Endodermal cell (in vitro differentiated cells): ENCODE measurements around the gene YBX1. TPM values are rescaled to one million over a fixed set of nuclear protein-coding genes. Genes with fewer than 3 reads are reported as not detected.
"Not testable (repeated sequence)": the region's sequence is repeated elsewhere in the genome, so short reads cannot be mapped to it uniquely, and the experiment has no call there.

Source experiments
- DNase-seq: peaks from one replicate; pipeline ENCODE4 v3.0.0-alpha.2; 2017
- H3K27ac ChIP-seq: 2 replicates; pipeline ENCODE4 v1.5.1; 2013; ENCODE audit warnings: mild to moderate bottlenecking, low read depth, low read length, moderate library complexity
- H3K27me3 ChIP-seq: 2 replicates; pipeline ENCODE4 v1.6.1; 2013; ENCODE audit warnings: mild to moderate bottlenecking, low read length, moderate library complexity; ENCODE audit not compliant: insufficient read depth, control insufficient read depth, poor library complexity, severe bottlenecking
- H3K36me3 ChIP-seq: 2 replicates; pipeline ENCODE4 v1.7.0; 2013; ENCODE audit warnings: mild to moderate bottlenecking, low read length, moderate library complexity; ENCODE audit not compliant: control insufficient read depth, insufficient read depth
- H3K4me1 ChIP-seq: one replicate; pipeline ENCODE4 v1.7.0; 2013; ENCODE audit warnings: low read length; ENCODE audit not compliant: control insufficient read depth, insufficient read depth
- H3K4me3 ChIP-seq: 2 replicates; pipeline ENCODE4 v1.5.1; 2013; ENCODE audit warnings: mild to moderate bottlenecking, low read length, moderate library complexity
- H3K9ac ChIP-seq: 2 replicates; pipeline ENCODE4 v1.6.1; 2013; ENCODE audit warnings: mild to moderate bottlenecking, low read length, moderate library complexity; ENCODE audit not compliant: poor library complexity, severe bottlenecking; ENCODE audit errors: extremely low read depth
- H3K9me3 ChIP-seq: 2 replicates; pipeline ENCODE4 v1.6.1; 2013; ENCODE audit warnings: mild to moderate bottlenecking, low read length, moderate library complexity; ENCODE audit not compliant: control insufficient read depth
- H3K27ac Mint-ChIP-seq: 2 replicates; pipeline ENCODE4 v1.8.0; 2020; ENCODE audit warnings: mixed read lengths
- H3K27me3 Mint-ChIP-seq: 2 replicates; pipeline ENCODE4 v1.8.0; 2021; ENCODE audit warnings: mild to moderate bottlenecking, mixed read lengths; ENCODE audit not compliant: insufficient read depth
- H3K36me3 Mint-ChIP-seq: 2 replicates; pipeline ENCODE4 v1.8.0; 2020; ENCODE audit warnings: low read depth, mixed read lengths
- H3K4me1 Mint-ChIP-seq: 2 replicates; pipeline ENCODE4 v1.8.0; 2020; ENCODE audit warnings: mixed read lengths
- H3K4me3 Mint-ChIP-seq: 2 replicates; pipeline ENCODE4 v1.8.0; 2020; ENCODE audit warnings: mild to moderate bottlenecking, moderate library complexity, mixed read lengths
- H3K9me3 Mint-ChIP-seq: 2 replicates; pipeline ENCODE4 v1.8.0; 2020; ENCODE audit warnings: mild to moderate bottlenecking, mixed read lengths
- WGBS, 2 experiments: methylation state at CpG; one replicate each; pipeline versions ENCODE4 v1.1.5 to v1.1.7; 2013; ENCODE audit warnings: missing lambda C conversion rate in 2 of 2, mixed read lengths in 1 of 2; ENCODE audit not compliant: insufficient coverage in 1 of 2, insufficient read length in 1 of 2; 5-methylcytosine and 5-hydroxymethylcytosine counted together
- total RNA-seq, 2 donors: library from RNA; stranded (reverse); fragmentation: NEBNext Ultra II Directional in 1 of 2; extraction: Animal tissue kit (Norgen Biotek cat#: 25700) in 1 of 2; gene quantifications; 2 replicates in 1 of 2; 3 replicates in 1 of 2; pipeline ENCODE4 v1.2.1, GENCODE V29; 2021
- TF ChIP-seq, protein P1 (sequence below): fragments of 200-600 bp; sonication (generic); conservative IDR thresholded peaks from 2 replicates; pipeline ENCODE4 v1.5.0; 2021; ENCODE audit warnings: antibody characterized with exemption, mild to moderate bottlenecking

The YBX1 gene
- total RNA-seq, 2 donors from 2014 or later = 655 to 668 TPM

DNA sequence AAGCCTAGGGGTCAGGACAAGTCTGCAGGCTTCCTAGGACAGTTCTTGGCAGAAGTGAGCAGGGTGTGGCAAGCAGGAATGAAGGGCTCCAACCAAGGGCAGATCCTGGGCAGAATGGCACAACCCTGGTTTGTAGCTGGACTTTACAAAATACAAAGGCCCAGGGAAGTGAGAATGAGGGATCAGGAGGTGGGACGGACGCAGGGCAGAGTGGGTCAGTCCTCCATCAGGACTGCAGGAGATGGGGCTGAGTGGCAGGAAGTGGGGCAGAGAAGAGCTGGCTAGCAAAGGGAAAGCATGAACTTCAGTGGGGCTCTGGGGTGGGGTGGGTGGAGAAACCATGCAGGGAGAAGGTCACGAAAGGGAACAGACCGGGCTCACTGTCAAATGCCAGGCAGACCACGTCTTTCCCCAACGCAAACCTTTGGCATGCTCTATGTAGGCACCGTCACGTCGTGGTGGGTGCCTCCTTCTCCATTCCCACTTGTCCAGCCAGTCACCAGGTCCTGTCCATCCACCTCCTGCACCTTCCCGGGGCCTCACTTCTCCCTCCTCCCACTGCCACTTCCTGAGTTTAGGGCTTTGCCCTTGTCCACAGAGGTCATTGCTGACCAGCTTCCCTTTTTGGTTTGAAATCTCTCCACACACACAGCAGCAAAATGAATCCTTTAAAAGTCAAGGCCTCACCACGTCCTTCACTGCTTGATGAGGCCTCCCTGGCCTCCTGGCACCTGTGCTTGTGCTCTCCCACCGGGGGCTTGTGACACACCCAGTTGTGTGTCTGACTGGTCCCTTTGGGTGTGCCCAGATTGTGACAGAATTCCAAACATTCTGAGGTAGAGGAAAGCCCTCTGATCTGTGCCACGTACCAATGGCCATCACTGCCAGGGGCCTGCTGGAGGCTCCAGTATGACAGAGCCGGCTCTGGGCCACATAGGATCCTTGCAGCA lies 66.5 kb downstream of the YBX1 start:
- H3K27ac Mint-ChIP-seq = no peak overlapping the region

DNA sequence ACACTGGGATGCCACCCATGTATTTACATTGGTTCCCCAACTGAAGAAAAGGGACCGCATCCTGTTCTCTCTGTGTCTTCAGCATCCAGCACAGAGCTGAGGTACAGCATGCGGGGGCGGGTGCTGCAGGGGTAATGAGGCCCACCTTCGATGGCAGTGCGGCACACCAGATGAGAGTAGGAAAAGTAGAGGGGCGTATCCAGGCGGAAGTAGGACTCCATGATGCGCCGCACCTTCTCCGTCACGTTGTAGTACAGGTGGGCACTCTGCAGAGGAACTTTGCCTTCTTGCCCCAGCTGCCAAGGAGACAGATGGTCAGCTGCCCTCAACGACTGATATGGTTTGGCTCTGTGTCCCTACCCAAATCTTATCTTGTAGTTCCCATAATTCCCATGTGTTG lies 67.8 kb downstream of the YBX1 start:
- no peak overlapping the region for H3K4me3 ChIP-seq
- no peak overlapping the region for H3K4me3 Mint-ChIP-seq
- peaks cover 9% of the 10 kb centered on the region for H3K4me1 Mint-ChIP-seq
- H3K36me3 ChIP-seq = peaks cover 56% of the 10 kb centered on the region
- H3K9ac ChIP-seq = no peak overlapping the region
- H3K27me3 ChIP-seq = no peaks in the 10 kb centered on the region
- WGBS, 2 experiments = 97 to 98% methylated on average over 11 to 12 of the region's 12 CpGs
- peaks cover 13% of the 10 kb centered on the region for H3K9me3 ChIP-seq
- TF ChIP-seq, protein P1, sequence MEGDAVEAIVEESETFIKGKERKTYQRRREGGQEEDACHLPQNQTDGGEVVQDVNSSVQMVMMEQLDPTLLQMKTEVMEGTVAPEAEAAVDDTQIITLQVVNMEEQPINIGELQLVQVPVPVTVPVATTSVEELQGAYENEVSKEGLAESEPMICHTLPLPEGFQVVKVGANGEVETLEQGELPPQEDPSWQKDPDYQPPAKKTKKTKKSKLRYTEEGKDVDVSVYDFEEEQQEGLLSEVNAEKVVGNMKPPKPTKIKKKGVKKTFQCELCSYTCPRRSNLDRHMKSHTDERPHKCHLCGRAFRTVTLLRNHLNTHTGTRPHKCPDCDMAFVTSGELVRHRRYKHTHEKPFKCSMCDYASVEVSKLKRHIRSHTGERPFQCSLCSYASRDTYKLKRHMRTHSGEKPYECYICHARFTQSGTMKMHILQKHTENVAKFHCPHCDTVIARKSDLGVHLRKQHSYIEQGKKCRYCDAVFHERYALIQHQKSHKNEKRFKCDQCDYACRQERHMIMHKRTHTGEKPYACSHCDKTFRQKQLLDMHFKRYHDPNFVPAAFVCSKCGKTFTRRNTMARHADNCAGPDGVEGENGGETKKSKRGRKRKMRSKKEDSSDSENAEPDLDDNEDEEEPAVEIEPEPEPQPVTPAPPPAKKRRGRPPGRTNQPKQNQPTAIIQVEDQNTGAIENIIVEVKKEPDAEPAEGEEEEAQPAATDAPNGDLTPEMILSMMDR = no peak
- H3K27ac Mint-ChIP-seq = no peak overlapping the region
- H3K27me3 Mint-ChIP-seq = no peaks in the 10 kb centered on the region
- H3K27ac ChIP-seq = no peak overlapping the region
- H3K36me3 Mint-ChIP-seq = peaks cover 72% of the 10 kb centered on the region
- H3K9me3 Mint-ChIP-seq = peaks cover 21% of the 10 kb centered on the region
- no peaks in the 10 kb centered on the region for H3K4me1 ChIP-seq
- DNase-seq = no peak

More for the DNA sequence above, 66.5 kb downstream of the YBX1 start:
- Histone ChIP-seq H3K27me3 (no peaks in the 10 kb centered on the region), H3K27ac (no peak overlapping the region), H3K9me3 (peaks cover 13% of the 10 kb centered on the region), H3K9ac (no peak overlapping the region), H3K36me3 (peaks cover 43% of the 10 kb centered on the region), H3K4me3 (no peak overlapping the region), H3K4me1 (no peaks in the 10 kb centered on the region)
- 95 to 96% methylated on average over 7 to 14 of the region's 14 CpGs for WGBS, 2 experiments
- TF ChIP-seq, protein P1 = no peak
- DNase-seq = no peak
- H3K27me3 Mint-ChIP-seq = no peaks in the 10 kb centered on the region
- H3K36me3 Mint-ChIP-seq = peaks cover 60% of the 10 kb centered on the region
- H3K4me1 Mint-ChIP-seq = peaks cover 9% of the 10 kb centered on the region
- H3K9me3 Mint-ChIP-seq = peaks cover 21% of the 10 kb centered on the region
- H3K4me3 Mint-ChIP-seq = no peak overlapping the region

DNA sequence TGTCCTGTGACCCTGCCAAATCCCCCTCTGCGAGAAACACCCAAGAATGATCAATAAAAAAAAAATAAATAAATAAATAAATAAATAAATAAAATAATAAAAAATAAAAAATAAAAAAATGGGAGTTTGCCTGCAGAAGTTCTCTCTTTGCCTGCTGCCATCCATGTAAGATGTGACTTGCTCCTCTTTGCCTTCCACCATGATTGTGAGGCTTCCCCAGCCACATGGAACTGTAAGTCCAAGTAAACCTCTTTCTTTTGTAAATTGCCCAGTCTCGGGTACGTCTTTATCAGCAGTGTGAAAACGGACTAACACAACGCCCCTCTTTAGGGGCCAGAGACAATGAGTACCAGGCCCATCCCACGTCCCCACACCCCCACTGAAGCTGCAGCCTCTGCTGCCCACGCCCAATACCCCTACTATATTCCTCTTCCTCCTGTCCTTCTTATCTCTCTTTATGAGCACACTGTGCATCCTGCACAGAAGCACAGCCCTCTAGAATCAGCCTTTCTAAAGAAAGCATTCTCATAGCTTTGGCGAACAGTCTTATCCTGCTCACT lies 69.4 kb downstream of the YBX1 start:
- Histone ChIP-seq H3K4me3 (peak overlapping the region; percentile 6), H3K9me3 (peaks cover 13% of the 10 kb centered on the region), H3K36me3 (peaks cover 60% of the 10 kb centered on the region)
- Mint-ChIP-seq H3K9me3 (peaks cover 21% of the 10 kb centered on the region), H3K36me3 (peaks cover 80% of the 10 kb centered on the region)
- not testable (repeated sequence) for H3K4me1 ChIP-seq, H3K4me1 Mint-ChIP-seq, H3K4me3 Mint-ChIP-seq, H3K27me3 ChIP-seq, H3K9ac ChIP-seq, H3K27ac ChIP-seq, DNase-seq, H3K27ac Mint-ChIP-seq, H3K27me3 Mint-ChIP-seq
- WGBS, 2 experiments = 93 to 99% methylated on average over 5 to 7 of the region's 8 CpGs
